RWPE2 (cell line): ENCODE results near the gene VWF.

Source experiments
- ATAC-seq: fragments of 200-7000 bp; cut with Tn5 transposase; 3 replicates; pipeline ENCODE4 v1.9.1; 2021; ENCODE audit warnings: low read depth
- DNase-seq: peaks from one replicate; pipeline ENCODE4 v3.0.0-alpha.2; 2020; ENCODE audit warnings: low spot score
- H3K27ac ChIP-seq: fragments of 450-650 bp; 2 replicates; pipeline ENCODE4 v1.5.1; 2017; ENCODE audit warnings: mild to moderate bottlenecking; ENCODE audit not compliant: poor library complexity, severe bottlenecking
- H3K27me3 ChIP-seq: fragments of 250-450 bp; sonication (Bioruptor Pico); 2 replicates; pipeline ENCODE4 v1.5.1; 2021; ENCODE audit warnings: mild to moderate bottlenecking, moderate library complexity; ENCODE audit not compliant: insufficient read depth, poor library complexity, severe bottlenecking
- H3K36me3 ChIP-seq: fragments of 250-450 bp; sonication (Bioruptor Pico); 2 replicates; pipeline ENCODE4 v1.5.1; 2020; ENCODE audit warnings: low read depth, mild to moderate bottlenecking, moderate library complexity
- H3K4me1 ChIP-seq: fragments of 250-450 bp; sonication (Bioruptor Pico); 2 replicates; pipeline ENCODE4 v1.5.1; 2021; ENCODE audit warnings: mild to moderate bottlenecking, moderate library complexity; ENCODE audit not compliant: insufficient read depth, poor library complexity, severe bottlenecking
- H3K4me3 ChIP-seq: fragments of 250-450 bp; sonication (Bioruptor Pico); 2 replicates; pipeline ENCODE4 v1.5.1; 2021; ENCODE audit warnings: mild to moderate bottlenecking, moderate library complexity; ENCODE audit not compliant: severe bottlenecking
- H3K9me3 ChIP-seq: fragments of 250-450 bp; sonication (Bioruptor Pico); 2 replicates; pipeline ENCODE4 v1.5.1; 2021; ENCODE audit warnings: mild to moderate bottlenecking, moderate library complexity; ENCODE audit not compliant: severe bottlenecking
- TF ChIP-seq, protein P1 (sequence below): fragments of 450-650 bp; IDR thresholded peaks from one replicate; pipeline ENCODE4 v1.5.1; 2017; ENCODE audit warnings: mild to moderate bottlenecking, moderate library complexity; ENCODE audit not compliant: poor library complexity, severe bottlenecking

VWF gene

DNA sequence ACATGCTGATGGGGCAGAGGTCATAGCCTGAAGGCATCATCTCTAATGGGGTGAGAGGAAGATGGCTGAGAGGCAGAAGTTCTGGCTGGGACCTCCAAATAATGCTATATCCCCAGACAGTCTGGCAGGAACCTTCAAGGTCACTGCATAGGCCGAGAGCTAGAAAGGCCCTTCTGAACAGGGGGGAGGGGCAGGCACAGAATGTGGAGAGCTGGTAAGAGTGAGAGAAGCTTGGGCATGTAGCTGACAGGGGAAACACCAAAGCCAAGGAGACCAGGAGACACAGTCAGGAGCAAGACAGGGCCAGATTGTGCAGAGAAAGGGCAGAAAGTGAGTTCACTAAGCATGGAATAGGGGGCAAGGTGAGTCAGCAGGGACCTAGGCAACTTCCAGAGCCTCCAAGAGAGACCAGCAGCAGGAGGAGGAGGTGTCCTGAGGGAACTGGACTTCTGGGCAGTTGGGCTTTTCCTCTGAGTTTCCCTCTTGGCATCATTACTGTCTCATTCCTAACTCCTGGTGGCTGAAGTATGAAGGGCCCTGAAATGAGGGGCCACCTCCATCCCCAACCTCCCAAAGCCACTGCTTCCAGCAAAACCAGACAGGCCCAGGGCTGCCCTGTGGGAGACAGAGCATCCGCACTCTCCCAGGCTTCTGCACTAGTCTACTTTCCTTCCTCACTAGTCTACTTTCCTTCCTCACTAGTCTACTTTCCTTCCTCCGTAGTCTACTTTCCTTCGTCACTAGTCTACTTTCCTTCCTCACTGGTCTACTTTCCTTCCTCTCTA, 196.5 kb downstream of the VWF start:
- Histone ChIP-seq H3K27me3 (peaks cover 6% of the 10 kb centered on the region), H3K36me3 (no peaks in the 10 kb centered on the region), H3K4me1 (no peaks in the 10 kb centered on the region), H3K9me3 (no peaks in the 10 kb centered on the region), H3K4me3 (no peak overlapping the region), H3K27ac (no peak overlapping the region)
- DNase-seq (no peak), ATAC-seq (no peak)
- TF ChIP-seq, protein P1, sequence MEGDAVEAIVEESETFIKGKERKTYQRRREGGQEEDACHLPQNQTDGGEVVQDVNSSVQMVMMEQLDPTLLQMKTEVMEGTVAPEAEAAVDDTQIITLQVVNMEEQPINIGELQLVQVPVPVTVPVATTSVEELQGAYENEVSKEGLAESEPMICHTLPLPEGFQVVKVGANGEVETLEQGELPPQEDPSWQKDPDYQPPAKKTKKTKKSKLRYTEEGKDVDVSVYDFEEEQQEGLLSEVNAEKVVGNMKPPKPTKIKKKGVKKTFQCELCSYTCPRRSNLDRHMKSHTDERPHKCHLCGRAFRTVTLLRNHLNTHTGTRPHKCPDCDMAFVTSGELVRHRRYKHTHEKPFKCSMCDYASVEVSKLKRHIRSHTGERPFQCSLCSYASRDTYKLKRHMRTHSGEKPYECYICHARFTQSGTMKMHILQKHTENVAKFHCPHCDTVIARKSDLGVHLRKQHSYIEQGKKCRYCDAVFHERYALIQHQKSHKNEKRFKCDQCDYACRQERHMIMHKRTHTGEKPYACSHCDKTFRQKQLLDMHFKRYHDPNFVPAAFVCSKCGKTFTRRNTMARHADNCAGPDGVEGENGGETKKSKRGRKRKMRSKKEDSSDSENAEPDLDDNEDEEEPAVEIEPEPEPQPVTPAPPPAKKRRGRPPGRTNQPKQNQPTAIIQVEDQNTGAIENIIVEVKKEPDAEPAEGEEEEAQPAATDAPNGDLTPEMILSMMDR: no peak

DNA sequence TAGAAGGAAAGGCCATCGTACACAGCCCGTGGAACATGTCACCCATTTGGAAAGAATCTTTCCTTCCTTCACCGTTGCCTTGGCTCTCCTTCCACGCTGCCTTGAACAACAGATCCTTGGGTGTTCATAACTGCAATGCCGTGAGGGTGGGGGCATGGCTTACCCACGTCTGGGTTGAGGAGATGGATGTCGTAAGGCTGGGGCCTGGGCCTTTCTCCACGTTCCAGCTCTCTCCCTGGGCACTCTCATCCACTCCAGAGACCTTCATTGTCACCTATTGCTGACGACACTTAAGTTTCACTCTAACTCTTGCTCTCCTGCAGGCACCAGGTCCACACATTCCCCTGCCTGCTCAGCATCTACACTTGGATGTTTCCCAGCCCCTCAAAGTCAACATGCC, 198.8 kb downstream of the VWF start:
- ATAC-seq (no peak), DNase-seq (no peak)
- Histone ChIP-seq H3K27me3 (peaks cover 6% of the 10 kb centered on the region), H3K27ac (no peak overlapping the region), H3K36me3 (no peaks in the 10 kb centered on the region), H3K9me3 (no peaks in the 10 kb centered on the region), H3K4me3 (no peak overlapping the region), H3K4me1 (no peaks in the 10 kb centered on the region)
- TF ChIP-seq, protein P1: no peak

DNA sequence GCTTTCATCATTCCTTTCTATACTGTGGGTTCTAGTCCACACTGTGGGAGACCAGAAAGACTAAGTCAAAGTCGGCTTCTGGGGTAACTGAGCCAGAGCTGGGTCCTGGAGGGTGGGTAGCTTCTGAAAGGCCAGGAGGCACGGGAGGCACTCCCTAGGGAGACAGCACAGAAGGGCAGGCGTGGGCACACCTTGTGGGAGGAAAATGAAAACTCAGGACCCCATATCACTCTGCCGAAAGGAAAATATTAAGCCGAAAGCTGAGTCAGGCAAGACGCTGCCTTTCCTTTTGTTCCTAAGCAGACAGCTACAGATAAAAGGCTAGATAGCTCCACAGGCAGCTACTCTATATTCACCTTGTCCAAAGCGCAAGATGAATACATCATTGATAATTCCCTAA, 200.1 kb downstream of the VWF start:
- no peak overlapping the region for H3K27ac ChIP-seq
- no peak for DNase-seq
- H3K4me3 ChIP-seq: no peak overlapping the region

DNA sequence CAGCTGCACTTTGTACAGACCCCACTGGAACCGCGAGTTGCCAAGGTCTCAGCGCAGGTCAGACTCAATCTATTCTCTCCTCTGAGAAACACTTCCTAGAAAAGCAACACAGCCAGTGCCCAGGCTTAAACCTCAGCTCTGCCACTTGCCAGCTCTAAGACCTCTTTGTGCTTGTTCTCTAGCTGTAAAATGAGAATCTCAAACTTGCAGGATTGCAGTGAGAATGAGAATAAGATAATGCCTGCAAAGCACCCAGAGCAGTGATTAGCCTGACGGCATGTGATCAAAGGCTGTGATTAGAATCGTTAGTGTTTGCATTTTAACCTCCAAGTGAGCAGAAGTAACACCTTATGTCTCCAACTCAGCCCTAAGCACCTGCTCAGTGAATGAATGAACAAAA, 200.7 kb downstream of the VWF start:
- H3K4me3 ChIP-seq: no peak overlapping the region
- DNase-seq (no peak), ATAC-seq (no peak)
- H3K27ac ChIP-seq: no peak overlapping the region
- H3K36me3 ChIP-seq: no peaks in the 10 kb centered on the region
- H3K9me3 ChIP-seq: no peaks in the 10 kb centered on the region
- TF ChIP-seq, protein P1: no peak
- peaks cover 6% of the 10 kb centered on the region for H3K27me3 ChIP-seq
- H3K4me1 ChIP-seq: no peaks in the 10 kb centered on the region

More for the DNA sequence above, 200.1 kb downstream of the VWF start:
- TF ChIP-seq, protein P1: no peak
- ATAC-seq: no peak
- peaks cover 6% of the 10 kb centered on the region for H3K27me3 ChIP-seq
- H3K4me1 ChIP-seq: no peaks in the 10 kb centered on the region
- H3K9me3 ChIP-seq: no peaks in the 10 kb centered on the region
- no peaks in the 10 kb centered on the region for H3K36me3 ChIP-seq

DNA sequence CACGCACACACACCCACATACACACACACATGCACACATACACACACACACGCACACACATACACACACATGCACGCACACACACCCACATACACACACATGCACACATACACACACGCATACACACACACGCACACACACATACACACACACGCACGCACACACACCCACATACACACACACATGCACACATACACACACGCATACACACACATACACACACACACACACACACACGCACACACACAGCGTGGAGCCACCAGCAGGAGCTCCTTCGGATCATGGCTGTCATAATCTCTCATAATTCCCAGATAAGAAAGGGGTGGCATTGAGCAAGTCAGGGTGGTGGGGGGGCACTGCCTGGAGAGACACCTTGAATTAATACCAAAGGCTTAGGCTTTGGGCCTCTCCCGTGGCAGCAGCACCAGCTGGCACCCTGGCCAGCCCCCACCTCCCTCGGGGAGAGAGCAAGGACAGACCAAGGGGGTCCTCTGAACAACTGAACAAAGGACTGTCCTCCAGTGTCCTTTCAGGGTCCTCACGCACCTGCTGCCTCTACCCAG, 201.3 kb downstream of the VWF start:
- ATAC-seq: no peak
- Histone ChIP-seq H3K27me3 (peaks cover 6% of the 10 kb centered on the region), H3K27ac (no peak overlapping the region), H3K4me3 (no peak overlapping the region), H3K4me1 (no peaks in the 10 kb centered on the region), H3K36me3 (no peaks in the 10 kb centered on the region), H3K9me3 (no peaks in the 10 kb centered on the region)
- TF ChIP-seq, protein P1: no peak
- DNase-seq: no peak
